ENCODE data around the gene CALU.

The CALU gene

DNA sequence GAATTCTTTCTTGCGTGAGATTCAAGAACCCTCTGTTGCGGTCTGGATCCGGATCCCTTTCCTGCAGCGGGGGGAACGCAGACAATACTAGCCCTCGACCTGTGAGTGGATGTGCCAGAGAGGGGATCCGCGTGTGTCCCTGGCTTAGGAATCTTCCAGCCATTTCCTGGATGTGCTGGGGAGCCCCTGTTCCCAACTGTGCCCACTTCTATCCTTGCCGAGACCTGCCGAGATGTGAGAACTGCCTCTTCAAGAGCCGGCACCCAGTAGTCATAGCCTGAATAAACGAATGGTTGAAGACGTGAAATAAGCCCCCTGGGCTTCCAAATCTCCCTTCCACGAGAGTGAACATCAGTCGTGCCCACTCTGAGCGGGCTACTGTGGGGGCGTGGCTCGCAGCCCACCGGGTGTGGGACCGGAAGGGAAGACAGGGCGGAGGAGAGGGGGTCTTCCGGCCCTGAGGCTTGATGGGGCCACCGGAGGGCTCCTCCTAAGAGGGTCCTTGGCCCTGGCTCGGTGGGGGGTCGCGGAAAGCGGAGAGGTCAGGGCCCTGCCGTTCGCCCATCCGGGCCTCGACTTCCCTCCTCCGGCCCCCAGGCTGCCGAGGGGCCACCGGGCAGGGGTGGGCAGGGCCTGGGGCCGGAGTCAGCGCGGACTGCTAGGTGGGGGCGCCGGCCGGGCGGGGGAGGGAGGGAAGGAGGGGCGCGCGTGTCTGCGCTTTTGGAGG, 51.3 kb downstream of the CALU start:
- DNase-seq = no peak

DNA sequence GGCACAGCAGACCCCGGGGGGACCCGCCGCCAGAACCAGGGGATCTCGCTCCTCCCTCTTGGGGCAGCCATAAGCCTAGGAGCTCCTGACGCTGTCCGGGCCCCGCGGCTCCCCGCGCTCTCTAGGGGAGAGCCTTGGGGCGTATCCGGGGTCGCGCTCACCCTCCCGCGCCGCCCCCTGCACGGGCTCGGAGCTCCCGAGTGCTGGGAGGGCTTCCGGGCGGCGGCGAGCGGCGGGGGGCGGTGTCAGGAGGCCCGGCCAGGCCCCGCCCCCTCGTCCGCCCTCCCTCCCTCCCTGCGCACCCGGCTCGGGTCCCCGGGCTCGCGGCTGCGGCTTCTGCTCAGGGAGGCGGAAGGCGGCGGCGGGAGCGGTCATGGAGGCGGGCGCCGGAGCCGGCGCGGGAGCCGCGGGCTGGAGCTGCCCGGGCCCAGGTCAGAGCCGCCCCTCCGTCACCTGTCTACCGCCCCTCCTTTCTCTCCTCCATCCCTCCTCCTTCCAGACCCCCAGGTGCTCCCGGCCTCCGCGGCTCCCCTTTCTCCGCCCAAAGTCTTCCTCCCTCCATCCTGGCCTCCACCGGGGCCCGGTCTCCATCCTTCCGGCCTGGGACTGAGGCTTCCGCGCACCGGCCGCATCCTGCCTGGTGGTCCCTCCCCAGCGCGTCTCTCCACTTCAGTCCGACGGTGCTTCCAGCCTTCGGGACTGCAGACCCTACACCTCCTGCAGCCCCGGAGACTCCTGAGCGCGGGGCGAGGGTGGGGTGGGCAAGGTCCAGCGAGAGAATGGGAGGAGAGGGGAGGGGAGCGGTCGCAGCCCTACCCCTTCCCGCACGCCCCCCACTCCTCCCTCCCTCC, 52.2 kb downstream of the CALU start, which contains the start of gene CCDC136:
CCDC136 (plus strand) TSS at position 848 of the 851 bp plus-strand sequence. CDS start 444 bp downstream, outside the sequence.
- peak; percentile 74 for DNase-seq

DNA sequence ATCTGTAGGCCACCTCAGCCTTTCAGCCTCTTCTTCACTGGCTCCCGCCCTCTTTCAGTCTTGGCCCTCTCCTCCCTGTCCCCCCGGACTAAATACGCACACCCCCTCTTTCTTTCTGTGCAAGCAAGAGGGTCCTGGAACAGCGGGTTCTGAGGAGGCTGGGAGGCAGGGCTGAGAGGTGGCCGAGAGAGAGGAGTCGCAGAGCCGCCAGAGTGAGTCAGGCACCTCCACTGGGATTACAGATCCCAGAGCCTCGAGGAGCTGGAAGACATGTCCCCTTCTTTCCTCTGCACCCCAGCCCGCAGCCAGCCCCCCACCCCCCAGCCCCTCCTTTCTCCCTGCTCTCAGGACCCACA, 52.8 kb downstream of the CALU start:
- no peak for DNase-seq

DNA sequence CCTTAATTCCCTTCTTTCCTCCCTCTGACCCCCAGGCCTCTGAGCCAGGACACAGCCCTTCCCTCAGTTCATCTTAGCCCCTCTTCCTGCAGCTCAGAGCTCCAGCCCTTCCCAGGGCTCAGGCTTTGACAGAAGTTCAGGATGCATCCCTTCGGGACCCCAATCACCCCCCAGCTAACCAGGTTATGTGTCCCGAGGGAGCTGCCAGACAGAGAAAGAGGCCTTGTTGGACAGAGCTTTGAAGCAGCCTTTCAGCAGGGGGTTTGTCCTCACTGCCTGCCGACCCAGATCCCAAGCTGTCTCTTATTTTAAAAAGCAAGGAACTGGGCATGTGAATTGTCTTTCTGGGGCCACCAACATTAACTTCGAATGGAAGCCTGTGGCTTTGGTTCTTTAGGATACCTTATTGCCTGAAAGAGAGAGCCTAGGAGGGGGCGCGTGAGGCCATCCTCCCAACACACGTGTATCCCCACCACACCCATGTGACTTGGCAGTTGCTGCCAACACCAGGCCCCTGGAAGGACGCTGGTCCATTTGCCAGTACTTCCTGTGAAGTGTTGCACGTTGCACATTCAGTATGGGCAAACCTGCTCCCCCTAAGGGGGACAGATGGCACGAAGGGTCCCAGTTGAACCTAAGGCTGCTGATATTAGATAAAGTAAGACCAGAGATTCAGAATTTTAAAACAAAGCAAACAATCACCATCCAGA, 53.5 kb downstream of the CALU start:
- no peak for DNase-seq

DNA sequence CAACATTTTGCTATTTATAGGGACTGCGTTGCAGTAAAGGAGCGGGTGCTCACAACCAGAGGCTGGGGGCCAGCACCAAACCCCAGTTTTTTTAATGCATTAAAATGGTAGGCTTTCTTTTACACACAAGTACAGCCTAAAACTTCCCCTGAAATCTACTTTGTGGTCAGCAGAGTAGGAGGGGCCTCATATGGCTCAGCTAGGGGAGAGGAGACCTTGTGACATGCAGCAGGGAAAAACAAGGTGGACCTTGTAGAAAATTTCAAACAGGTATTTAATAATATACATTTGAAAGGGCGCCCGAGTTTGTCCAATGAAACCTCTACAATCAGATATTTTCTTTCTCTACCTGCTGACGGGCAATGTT, 54.0 kb downstream of the CALU start:
- no peak for DNase-seq

DNA sequence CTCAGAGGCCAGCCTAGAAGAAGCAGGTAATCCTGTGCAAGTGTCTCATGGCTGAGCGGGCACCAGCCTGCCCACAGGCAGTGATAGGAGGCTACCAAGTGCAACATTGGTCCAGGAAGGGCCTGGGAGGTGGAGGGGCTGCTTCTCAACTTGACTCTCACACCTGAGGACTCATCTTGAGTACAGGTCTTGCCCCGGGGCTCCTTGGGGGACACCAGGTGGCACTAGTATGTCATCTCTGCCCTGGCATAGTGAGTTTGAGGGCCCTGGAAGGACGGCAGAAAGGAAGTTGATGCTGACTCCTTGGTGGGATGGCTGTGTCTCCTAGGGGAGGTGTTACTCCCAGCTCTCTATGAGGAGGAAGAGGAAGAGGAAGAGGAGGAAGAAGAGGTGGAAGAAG, 54.9 kb downstream of the CALU start:
- peak; percentile 4 for DNase-seq

DNA sequence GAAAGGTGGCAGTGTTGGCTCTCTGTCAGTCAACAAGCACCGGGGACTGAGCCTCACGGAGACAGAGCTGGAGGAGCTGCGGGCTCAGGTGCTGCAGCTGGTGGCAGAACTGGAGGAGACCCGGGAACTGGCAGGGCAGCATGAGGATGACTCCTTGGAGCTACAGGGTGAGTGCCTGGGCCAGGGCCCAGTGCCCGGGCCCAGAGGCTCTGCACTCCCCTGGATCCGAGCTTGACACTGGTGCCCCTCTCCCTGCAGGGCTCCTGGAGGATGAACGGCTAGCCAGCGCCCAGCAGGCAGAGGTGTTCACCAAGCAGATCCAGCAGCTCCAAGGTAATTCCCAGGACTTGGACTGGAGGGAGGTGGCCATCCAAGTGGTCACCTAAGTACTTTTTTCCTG, 55.3 kb downstream of the CALU start:
- no peak for DNase-seq

DNA sequence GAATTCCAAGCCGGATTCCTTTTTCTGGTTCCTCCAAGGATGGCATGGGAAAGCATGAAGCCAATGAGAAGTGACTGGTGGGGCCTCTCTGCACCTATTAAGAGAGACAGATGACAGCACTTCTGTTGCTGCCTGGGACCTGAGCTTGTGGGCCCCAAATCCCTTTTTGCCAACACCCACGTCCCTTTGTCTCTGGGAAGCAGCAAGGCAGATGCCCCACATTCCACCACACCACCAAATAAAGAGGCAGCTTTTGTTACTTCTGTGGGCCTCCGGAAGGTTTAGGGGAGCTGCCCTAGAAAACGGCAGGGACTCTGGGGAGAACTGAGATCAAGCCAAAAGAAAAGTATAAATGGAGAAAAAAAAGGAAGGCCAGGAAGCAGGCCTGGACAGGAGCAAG, 56.0 kb downstream of the CALU start:
- DNase-seq = no peak

DNA sequence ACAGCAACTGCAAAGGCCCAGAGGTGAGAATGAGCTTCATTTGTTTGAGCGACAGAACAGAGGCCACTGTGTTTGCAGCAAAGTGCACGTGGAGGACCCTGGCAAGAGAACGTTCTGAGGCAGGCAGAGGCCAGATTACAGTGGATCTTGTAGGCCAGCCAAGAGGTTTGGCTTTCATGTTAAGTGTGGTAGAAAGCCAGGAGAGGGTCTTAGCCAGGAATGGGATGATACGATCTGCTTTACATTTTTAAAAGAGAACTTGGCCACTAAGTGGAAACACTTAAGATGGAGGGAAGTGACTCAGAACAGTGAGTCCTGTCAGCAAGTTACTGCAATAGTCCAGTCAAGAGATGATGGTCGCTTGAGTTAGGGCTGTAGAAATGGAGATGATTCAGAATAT, 57.2 kb downstream of the CALU start:
- no peak for DNase-seq

DNA sequence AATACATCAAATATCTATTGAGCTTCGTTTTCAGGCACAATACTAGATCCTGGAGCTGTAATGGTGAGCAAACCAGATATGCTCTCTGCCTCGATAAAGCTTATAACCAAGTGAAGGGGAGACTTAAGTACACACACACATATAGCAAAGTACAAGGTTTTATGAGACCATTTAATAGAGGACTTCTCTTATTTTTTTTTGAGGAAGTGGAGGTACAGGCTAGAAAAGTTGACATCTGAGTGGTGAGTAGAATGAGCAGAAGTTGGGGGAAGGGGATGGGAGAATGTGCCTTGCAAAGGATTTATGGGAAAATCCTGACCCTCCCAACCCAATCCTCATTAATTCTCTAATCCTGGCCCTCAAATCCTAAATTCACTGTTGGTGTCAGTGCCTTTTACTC, 60.3 kb downstream of the CALU start:
- no peak for DNase-seq

DNA sequence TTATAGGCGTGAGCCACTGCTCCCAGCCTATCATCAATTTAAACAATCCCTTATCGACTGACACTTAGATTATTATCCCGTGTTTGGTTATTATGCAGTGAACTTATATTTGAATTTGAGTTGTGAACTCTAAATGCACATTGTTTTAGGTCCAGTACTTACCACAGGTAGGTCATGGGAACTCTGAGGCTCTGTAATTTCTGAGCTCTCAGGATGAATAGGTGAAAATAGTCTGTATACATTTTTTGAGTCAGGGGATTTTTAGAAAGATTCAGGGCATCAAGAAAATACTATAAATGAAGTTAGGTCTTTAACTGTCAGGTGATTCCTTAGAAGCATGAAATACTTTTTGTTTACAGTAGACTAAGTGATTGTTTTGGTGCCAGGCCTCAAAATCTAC, 61.4 kb downstream of the CALU start:
- no peak for DNase-seq

DNA sequence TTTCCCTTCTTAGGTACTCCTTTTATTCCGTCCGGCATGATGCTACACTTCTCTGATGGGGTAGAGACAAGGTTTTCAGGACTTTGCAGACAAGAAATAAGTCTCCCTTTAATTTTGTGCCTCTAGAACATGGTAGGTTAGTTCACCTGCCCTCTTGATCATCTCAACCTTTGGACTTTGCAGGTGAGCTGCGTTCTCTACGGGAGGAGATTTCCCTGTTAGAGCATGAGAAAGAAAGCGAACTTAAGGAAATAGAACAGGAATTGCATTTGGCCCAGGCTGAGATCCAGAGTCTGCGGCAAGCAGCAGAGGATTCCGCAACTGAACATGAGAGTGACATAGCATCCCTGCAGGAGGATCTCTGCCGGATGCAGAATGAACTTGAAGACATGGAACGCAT, 61.8 kb downstream of the CALU start:
- DNase-seq = no peak

DNA sequence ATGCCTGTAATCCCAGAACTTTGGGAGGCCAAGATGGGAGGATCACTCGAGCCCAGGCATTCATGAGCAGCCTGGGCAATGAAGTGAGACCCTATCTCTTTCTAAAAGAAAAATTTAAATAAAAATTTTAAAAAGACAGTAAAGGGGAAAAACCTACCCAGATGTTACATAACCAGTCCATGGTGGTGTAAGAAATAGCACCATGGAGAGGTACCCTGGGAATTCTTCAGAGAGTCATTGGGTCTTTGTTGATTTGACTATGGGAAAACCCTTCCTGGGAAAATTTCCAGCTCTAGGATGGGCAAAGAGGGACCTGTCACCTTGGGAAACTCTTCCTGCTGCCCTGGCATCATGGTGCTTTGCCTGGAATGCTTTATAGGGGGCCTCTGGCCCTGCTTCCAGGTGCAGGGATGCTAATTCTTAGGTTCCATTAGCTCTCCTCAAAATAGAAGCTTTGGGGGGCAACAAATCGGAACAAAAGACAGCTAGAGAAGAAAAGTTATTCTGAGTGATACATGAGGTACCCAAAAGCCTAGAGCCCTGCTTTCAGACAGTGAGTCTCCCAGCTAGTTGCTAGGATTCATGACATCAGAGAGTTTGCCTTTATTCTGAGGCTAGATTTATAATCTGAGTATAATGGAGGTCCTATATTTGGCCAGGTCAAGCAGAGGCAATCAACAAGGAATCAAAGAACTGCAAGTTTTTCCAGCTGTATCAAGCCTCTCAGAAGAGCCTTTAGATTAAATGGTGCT, 62.7 kb downstream of the CALU start:
- DNase-seq = no peak

DNA sequence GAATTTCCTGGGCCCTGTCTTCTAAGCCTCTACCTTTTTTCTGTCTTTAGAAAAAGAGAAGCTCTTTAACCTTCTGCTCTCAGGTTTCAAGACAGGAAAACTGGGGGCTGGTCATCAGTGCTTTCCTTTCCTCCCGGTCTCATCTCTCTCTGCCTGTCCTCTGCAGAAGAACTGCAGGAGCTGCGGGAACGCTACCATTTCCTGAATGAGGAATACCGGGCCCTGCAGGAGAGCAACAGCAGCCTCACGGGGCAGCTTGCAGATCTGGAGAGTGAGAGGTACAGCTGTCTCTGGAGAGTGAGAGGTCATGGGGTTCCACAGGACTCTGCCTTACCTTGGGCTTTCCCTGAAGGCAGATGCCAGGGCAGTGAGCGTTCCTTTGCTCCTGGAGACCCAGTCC, 65.3 kb downstream of the CALU start:
- DNase-seq = no peak

DNA sequence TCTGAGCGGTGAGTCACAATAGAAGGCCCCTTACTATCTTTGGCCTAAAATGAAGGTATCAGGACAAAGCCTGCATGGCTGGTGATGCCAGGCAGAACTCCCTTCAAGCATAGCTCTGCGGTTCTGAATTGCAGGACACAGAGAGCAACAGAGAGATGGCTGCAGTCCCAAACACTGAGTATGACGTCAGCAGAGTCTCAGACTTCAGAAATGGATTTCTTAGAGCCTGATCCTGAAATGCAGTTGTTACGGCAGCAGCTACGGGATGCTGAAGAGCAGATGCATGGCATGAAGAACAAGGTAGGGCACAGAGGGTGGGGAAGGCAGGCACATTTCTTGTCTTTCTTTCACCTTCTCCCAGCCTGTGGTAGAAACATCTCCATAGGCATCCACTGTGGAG, 66.1 kb downstream of the CALU start:
- DNase-seq = no peak

DNA sequence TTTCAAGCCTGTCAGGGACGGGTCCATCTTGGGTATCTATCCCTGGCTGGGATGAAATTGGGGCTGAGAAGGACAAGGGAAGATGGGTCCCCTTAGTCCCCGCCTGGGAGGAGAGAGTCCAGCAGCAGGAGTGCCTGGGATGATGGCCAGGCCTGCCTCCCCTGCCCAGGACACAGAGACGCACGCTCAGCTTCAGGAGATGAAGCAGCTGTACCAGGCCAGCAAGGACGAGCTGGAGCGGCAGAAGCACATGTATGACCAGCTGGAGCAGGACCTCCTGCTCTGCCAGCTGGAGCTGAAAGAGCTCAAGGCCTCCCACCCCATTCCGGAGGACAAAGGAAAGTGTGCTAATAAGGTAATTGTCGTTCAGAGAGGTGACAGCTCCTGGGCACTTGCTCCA, 68.0 kb downstream of the CALU start:
- DNase-seq = no peak

DNA sequence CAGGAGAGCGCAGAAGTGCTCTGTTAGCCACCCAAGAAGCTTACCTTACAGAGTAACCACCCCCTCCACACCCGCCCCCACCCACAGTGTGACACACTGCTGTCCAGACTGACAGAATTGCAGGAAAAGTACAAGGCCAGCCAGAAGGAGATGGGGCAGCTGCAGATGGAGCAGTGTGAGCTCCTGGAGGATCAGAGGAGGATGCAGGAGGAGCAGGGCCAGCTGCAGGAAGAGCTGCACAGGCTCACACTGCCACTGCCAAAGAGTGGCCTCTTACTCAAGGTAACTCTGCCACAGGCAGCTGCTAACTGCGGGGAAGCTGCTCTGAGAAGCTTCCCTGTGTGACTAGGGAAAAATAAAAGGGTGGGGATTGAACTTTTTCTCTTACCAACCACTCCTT, 70.2 kb downstream of the CALU start:
- no peak for DNase-seq

DNA sequence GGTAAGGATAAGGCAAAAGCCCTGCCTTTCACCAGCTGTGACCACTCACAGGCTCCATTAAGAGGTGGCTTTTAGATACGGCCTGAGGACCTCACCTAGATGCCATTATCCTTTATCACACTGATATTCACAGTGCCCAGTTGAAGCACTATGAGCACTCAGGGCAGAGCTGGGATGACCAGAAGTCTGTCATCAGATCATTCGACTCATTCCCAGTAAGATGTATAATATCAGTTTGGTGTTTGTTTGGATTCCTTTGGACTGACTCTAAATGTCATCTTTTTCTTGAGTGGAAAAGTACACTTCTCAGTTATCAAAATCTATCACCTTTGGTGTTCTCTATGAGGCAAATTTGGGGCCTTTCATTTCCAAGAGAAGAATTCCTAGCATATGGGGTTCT, 71.3 kb downstream of the CALU start:
- no peak for DNase-seq

DNA sequence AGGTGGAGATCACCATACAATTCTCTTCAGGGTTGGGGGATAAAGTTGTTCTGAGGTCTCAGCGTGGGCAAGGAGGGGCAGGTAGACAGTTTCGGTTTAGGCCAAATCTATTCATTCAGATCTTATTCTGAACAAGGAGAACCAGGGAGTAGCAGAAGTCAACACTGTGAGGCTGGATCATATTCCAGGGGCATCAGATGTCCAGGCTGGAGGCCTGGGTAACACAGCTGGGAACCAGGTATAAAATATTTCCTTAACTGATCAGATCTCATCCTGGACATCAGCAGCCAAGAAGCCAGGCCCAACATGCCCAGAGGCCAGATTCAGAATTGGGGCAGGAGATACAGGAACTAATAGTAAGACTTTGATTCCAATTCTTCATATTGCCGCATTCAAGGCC, 71.8 kb downstream of the CALU start:
- no peak for DNase-seq

DNA sequence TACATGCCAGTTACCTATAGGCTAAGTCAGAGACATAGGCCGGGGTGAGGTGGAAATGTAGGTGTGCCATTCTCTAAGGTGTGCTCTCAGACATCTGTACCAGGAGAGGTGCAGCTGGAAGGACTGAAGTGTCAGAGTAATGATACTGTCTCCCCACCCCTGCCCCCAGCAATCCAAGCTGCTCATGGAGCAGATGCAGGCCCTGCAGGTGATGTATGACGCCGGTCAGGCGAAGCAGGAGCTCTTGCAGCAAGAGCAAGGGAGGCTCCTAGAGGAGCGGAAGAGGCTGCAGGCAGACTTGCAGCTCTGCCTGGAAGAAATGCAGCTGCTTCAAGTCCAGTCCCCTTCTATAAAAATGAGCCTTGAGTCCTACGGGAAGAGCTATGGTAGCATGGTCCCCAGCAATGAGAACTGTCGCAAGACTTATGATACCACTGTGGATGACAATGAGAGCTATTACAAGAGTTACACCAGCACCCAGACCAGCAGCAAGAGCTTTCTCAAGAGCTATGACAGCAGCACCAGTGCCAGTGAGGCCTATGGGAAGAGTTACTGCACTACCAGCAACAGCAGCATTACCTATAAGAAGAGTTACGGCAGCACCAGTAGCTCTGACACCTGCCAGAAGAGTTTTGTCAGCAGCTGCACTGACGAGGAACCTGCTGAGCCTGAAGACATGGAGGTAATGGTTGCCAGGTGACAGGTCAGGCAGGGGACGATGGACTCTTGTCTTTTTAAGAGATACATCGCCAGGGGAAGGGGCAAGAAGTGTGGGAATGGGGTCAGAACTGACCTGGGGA, 72.7 kb downstream of the CALU start:
- DNase-seq = no peak

DNA sequence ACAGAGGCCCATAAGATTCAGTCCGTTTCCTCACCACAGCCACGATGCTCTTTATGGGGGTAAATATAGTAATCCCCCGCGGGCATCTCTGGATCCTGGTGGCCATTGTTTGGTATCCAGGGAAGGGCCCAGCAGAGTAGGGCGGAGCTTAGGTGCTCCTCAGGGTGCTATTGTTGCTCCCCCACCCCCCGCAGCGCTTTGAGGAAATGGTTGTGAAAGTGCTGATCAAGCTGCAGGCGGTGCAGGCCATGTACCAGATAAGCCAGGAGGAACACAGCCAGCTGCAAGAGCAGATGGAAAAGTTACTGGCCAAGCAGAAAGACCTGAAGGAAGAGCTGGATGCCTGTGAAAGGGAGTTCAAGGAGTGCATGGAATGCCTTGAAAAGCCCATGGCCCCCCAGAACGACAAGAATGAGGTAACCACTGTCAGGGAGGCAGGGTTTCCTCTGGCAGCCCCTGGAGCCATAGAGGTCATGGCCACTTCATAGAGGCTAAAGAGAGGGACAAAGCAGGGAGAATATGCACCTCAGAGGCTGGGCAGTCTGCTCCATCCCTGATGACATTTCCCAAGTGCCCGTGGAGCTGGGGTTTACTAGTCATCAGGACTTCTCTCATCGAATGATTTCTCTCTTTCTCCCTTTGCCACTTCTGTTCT, 73.5 kb downstream of the CALU start:
- DNase-seq = no peak

DNA sequence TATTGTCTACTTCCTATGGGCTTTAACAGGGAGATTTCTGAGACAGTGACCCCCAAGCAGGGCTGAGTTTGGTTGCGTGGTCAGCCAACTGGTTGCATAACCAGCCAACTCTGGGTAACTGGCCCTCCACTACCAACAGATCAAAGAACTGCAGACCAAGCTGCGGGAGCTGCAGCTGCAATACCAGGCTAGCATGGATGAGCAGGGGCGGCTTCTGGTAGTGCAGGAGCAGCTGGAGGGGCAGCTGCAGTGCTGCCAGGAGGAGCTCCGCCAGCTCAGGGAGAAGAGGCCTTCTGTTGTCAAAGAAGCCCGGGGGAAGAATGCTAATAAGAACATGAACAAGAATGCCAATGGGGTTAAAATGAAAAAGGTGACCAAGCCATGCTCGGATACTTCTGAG, 75.3 kb downstream of the CALU start:
- DNase-seq = no peak

All from CD4-positive, alpha-beta T cell treated with Interferon gamma for 1 hour (primary cell).